HCT116 (cell line): ENCODE results near the gene ATG2B. TPM values are rescaled to one million over a fixed set of nuclear protein-coding genes. Genes with fewer than 3 reads are reported as not detected.

Experiments used
- ATAC-seq: fragments of 200-7000 bp; cut with Tn5 transposase; 2 replicates; pipeline ENCODE4 v1.9.1; 2020; ENCODE audit warnings: mild to moderate bottlenecking, moderate library complexity
- BruUV-seq: library from RNA; stranded (reverse); fragments of 400-500 nt; replicated peaks from 2 replicates; lab custom pipeline; 2021; lab: Mats Ljungman, UMichigan
- CTCF ChIA-PET: fragments of 300-600 bp; sonication (Branson Sonifier 250); formaldehyde crosslinking; loops from one replicate; lab custom pipeline; 2021; ENCODE audit warnings: antibody characterized with exemption; lab: Charles Lee
- POLR2A ChIA-PET: fragments of 300-600, 350-600 bp; sonication (Branson Sonifier 250); formaldehyde crosslinking; loops from one replicate; lab custom pipeline; 2021; ENCODE audit warnings: antibody characterized with exemption; lab: Charles Lee
- RAD21 ChIA-PET, 2 experiments: fragments of 300-600 bp; sonication (Branson Sonifier 250); formaldehyde crosslinking; loops; one replicate each; lab custom pipeline; 2023; ENCODE audit warnings: low total read pairs in 2 of 2; ENCODE audit not compliant: uncharacterized antibody in 2 of 2, unreplicated experiment in 2 of 2, low non-redundant PET in 1 of 2; lab: Charles Lee
- DNase-seq: peaks from one replicate; pipeline ENCODE4 v3.0.0-alpha.2; 2010; ENCODE audit warnings: low read depth, low spot score
- H2AFZ ChIP-seq: fragments of 200-600 bp; shearing (Covaris generic), sonication (generic); 2 replicates; pipeline ENCODE4 v1.6.1; 2017; ENCODE audit warnings: low read depth, mixed run types, mixed read lengths, antibody characterized with exemption, low read length; ENCODE audit not compliant: poor library complexity, severe bottlenecking
- H3K27ac ChIP-seq: 2 replicates; pipeline ENCODE4 v1.5.1; 2012; ENCODE audit warnings: low read depth, low read length
- H3K27me3 ChIP-seq: fragments of 200-600 bp; sonication (generic); 2 replicates; pipeline ENCODE4 v1.6.1; 2016; ENCODE audit warnings: mixed run types, low read length, mixed read lengths; ENCODE audit not compliant: insufficient read depth
- H3K36me3 ChIP-seq, 2 experiments: fragments of 200-500 bp in 1 of 2; fragments of 200-600 bp in 1 of 2; sonication (Bioruptor generic) in 1 of 2; sonication (generic) in 1 of 2; 2 replicates each; pipeline versions ENCODE4 v1.5.1 to v1.6.1; 2014 to 2016; ENCODE audit warnings: low read length in 2 of 2, inconsistent platforms in 1 of 2, mixed read lengths in 1 of 2, mixed run types in 1 of 2; ENCODE audit not compliant: insufficient read depth in 2 of 2, control insufficient read depth in 1 of 2
- H3K4me1 ChIP-seq, 2 experiments: fragments of 200-600 bp in 1 of 2; sonication (generic) in 1 of 2; 2 replicates each; pipeline versions ENCODE4 v1.5.1 to v1.6.1; 2012 to 2017; ENCODE audit warnings: low read length in 2 of 2, inconsistent platforms in 1 of 2, mild to moderate bottlenecking in 1 of 2, mixed read lengths in 1 of 2, mixed run types in 1 of 2, moderate library complexity in 1 of 2; ENCODE audit not compliant: insufficient read depth in 2 of 2, control insufficient read depth in 1 of 2
- H3K4me2 ChIP-seq: fragments of 200-600 bp; sonication (generic); 2 replicates; pipeline ENCODE4 v1.6.1; 2017; ENCODE audit warnings: mixed run types, low read length, mixed read lengths
- H3K4me3 ChIP-seq, 2 experiments: fragments of 200-600 bp in 1 of 2; sonication (generic) in 1 of 2; replicated peaks in 1 of 2; 2 replicates each; pipeline ENCODE4 v1.5.1; 2011 to 2016; ENCODE audit warnings: low read length in 2 of 2, control low read depth in 1 of 2, low read depth in 1 of 2, mild to moderate bottlenecking in 1 of 2, mixed read lengths in 1 of 2, mixed run types in 1 of 2
- H3K79me2 ChIP-seq: fragments of 200-600 bp; sonication (generic); 2 replicates; pipeline ENCODE4 v1.6.1; 2017; ENCODE audit warnings: mild to moderate bottlenecking, mixed run types, low read length, moderate library complexity, mixed read lengths; ENCODE audit not compliant: insufficient read depth
- H3K9ac ChIP-seq: fragments of 200-600 bp; sonication (generic); 2 replicates; pipeline ENCODE4 v1.6.1; 2016; ENCODE audit warnings: low read length, mixed read lengths
- H3K9me2 ChIP-seq: fragments of 200-600 bp; sonication (generic), shearing (Covaris generic); 2 replicates; pipeline ENCODE4 v1.6.1; 2017; ENCODE audit warnings: mixed run types, mild to moderate bottlenecking, moderate library complexity; ENCODE audit not compliant: insufficient read depth
- H3K9me3 ChIP-seq, 2 experiments: fragments of 200-500 bp in 1 of 2; fragments of 200-600 bp in 1 of 2; sonication (Bioruptor generic) in 1 of 2; sonication (generic) in 1 of 2; 2 replicates each; pipeline ENCODE4 v1.6.1; 2014 to 2017; ENCODE audit warnings: low read length in 2 of 2, mixed read lengths in 2 of 2, inconsistent platforms in 1 of 2, low read depth in 1 of 2, mild to moderate bottlenecking in 1 of 2, mixed run types in 1 of 2, moderate library complexity in 1 of 2; ENCODE audit not compliant: control insufficient read depth in 1 of 2, insufficient read depth in 1 of 2
- H4K20me1 ChIP-seq: fragments of 200-600 bp; sonication (generic), shearing (Covaris generic); 2 replicates; pipeline ENCODE4 v1.6.1; 2017; ENCODE audit warnings: mixed run types, mild to moderate bottlenecking, moderate library complexity; ENCODE audit not compliant: insufficient read depth
- EZH2phosphoT487 ChIP-seq: fragments of 200-600 bp; IDR thresholded peaks from 2 replicates; pipeline ENCODE4 v1.6.1; 2018; ENCODE audit warnings: antibody characterized with exemption, borderline replicate concordance
- POLR2AphosphoS5 ChIP-seq: IDR thresholded peaks from 2 replicates; pipeline ENCODE4 v1.6.1; 2011; ENCODE audit warnings: mild to moderate bottlenecking, low read depth, low read length, moderate library complexity
- RAD21 ChIP-seq: IDR thresholded peaks from 2 replicates; pipeline ENCODE4 v1.6.1; 2012; ENCODE audit warnings: low read depth, mild to moderate bottlenecking
- intact Hi-C: fragments of 100-400 bp; cut with micrococcal nuclease; formaldehyde crosslinking; loops from 2 replicates; pipeline ENCODE4 v1.10.0; 2022
- total RNA-seq: library from RNA; stranded (reverse); gene quantifications from one replicate; pipeline ENCODE4 v1.2.1, GENCODE V29; 2021; ENCODE audit not compliant: unreplicated experiment
- TF ChIP-seq, protein P1 (sequence below): IDR thresholded peaks from 2 replicates; pipeline ENCODE4 v1.6.1; 2012; ENCODE audit warnings: low read depth
- TF ChIP-seq, protein P2 (sequence below): IDR thresholded peaks from 2 replicates; pipeline ENCODE4 v1.6.1; 2012
- TF ChIP-seq, protein P3 (sequence below), 3 experiments: fragments of 200-600 bp in 1 of 3; sonication (generic) in 1 of 3; IDR thresholded peaks in 2 of 3; conservative IDR thresholded peaks in 1 of 3; 2 replicates each; pipeline ENCODE4 v1.5.1; 2012 to 2017; ENCODE audit warnings: low read depth in 2 of 3, low read length in 2 of 3, antibody characterized with exemption in 1 of 3, borderline replicate concordance in 1 of 3, control low read depth in 1 of 3, mild to moderate bottlenecking in 1 of 3, mixed read lengths in 1 of 3, mixed run types in 1 of 3, moderate library complexity in 1 of 3; ENCODE audit not compliant: insufficient read depth in 1 of 3

Gene ATG2B
- total RNA-seq, 1 experiment from 2014 or later: 6.4 TPM

DNA sequence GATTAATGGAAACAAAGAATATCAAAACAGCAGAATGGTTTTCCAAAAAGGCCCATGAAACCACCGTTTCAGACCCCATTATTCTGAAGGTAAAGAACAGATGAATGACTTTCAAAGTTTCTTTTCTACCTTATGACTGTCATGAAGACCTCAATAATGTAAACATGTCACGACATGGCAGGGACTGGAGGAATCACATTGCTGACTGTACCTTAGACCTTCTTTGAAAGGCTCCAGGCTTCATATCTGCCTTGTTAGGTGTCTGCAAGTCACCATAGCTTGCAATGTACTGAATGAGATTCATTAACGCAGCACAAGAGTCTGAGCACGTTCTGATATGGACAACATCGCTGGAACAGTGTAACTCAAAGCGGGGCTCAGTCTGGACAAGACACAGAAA, 52.2 kb downstream of the ATG2B start (continued):
- TF ChIP-seq, protein P1, sequence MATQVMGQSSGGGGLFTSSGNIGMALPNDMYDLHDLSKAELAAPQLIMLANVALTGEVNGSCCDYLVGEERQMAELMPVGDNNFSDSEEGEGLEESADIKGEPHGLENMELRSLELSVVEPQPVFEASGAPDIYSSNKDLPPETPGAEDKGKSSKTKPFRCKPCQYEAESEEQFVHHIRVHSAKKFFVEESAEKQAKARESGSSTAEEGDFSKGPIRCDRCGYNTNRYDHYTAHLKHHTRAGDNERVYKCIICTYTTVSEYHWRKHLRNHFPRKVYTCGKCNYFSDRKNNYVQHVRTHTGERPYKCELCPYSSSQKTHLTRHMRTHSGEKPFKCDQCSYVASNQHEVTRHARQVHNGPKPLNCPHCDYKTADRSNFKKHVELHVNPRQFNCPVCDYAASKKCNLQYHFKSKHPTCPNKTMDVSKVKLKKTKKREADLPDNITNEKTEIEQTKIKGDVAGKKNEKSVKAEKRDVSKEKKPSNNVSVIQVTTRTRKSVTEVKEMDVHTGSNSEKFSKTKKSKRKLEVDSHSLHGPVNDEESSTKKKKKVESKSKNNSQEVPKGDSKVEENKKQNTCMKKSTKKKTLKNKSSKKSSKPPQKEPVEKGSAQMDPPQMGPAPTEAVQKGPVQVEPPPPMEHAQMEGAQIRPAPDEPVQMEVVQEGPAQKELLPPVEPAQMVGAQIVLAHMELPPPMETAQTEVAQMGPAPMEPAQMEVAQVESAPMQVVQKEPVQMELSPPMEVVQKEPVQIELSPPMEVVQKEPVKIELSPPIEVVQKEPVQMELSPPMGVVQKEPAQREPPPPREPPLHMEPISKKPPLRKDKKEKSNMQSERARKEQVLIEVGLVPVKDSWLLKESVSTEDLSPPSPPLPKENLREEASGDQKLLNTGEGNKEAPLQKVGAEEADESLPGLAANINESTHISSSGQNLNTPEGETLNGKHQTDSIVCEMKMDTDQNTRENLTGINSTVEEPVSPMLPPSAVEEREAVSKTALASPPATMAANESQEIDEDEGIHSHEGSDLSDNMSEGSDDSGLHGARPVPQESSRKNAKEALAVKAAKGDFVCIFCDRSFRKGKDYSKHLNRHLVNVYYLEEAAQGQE: no peak
- TF ChIP-seq POLR2AphosphoS5: no peak
- TF ChIP-seq, protein P2, sequence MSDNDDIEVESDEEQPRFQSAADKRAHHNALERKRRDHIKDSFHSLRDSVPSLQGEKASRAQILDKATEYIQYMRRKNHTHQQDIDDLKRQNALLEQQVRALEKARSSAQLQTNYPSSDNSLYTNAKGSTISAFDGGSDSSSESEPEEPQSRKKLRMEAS: no peak

DNA sequence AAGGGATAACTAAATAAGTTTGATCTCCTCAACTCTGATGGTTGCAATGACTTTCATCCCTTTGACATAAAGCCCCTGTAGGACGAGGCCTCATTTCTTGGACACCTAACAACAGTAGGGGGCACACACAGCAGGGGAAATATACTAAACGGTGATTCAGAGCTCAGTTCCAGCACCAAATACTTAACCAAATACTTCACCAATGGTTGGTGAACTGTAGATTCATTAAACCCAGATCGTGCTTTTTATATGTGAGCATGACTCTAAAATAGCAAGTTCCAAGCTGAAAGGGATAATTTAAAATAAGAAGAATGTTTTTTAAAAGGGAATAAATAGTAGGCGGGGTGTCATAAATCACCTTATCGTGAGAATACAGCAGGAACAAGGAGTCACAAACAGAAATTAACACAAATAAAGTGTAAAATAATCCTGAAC, 53.2 kb downstream of the ATG2B start:
- Histone ChIP-seq H2AFZ (no peak overlapping the region), H3K4me3 (no peak overlapping the region), H3K9me2 (no peaks in the 10 kb centered on the region), H3K79me2 (no peaks in the 10 kb centered on the region), H3K27me3 (no peaks in the 10 kb centered on the region), H3K9ac (no peak overlapping the region), H4K20me1 (no peaks in the 10 kb centered on the region), H3K4me1 (no peaks in the 10 kb centered on the region), H3K27ac (no peak overlapping the region), H3K9me3 (no peaks in the 10 kb centered on the region), H3K36me3 (peaks cover 0 to 4% of the 10 kb centered on the region in 2 experiments; a peak in 2 of 4 replicates), H3K4me2 (no peak overlapping the region)
- RAD21 ChIA-PET: no interaction called here
- TF ChIP-seq RAD21 (peak; percentile 40), EZH2phosphoT487 (no peak)
- TF ChIP-seq, protein P3, sequence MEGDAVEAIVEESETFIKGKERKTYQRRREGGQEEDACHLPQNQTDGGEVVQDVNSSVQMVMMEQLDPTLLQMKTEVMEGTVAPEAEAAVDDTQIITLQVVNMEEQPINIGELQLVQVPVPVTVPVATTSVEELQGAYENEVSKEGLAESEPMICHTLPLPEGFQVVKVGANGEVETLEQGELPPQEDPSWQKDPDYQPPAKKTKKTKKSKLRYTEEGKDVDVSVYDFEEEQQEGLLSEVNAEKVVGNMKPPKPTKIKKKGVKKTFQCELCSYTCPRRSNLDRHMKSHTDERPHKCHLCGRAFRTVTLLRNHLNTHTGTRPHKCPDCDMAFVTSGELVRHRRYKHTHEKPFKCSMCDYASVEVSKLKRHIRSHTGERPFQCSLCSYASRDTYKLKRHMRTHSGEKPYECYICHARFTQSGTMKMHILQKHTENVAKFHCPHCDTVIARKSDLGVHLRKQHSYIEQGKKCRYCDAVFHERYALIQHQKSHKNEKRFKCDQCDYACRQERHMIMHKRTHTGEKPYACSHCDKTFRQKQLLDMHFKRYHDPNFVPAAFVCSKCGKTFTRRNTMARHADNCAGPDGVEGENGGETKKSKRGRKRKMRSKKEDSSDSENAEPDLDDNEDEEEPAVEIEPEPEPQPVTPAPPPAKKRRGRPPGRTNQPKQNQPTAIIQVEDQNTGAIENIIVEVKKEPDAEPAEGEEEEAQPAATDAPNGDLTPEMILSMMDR (IDR thresholded peaks at IDR 0.05 in 2 of 3, conservative IDR thresholded peaks at IDR 0.05 in 1 of 3; ENCODE audit: borderline replicate concordance in 1 of 3, insufficient read depth in 1 of 3, low read depth in 2 of 3, low read length in 2 of 3): 0 out of 6 replicates have a peak, but pooled peaks of 1 of the 3 experiments have one; percentile 5
- intact Hi-C loops: no loop called here
- DNase-seq: no peak
- no peak for ATAC-seq
- POLR2A ChIA-PET: interaction anchor here (0.5 kb wide), 1 partner anchor 204 kb away, joined by 3 read pairs; no protein-coding TSS in a partner anchor
- CTCF ChIA-PET: no interaction called here
- BruUV-seq: no TSS peak
